Suppressor macrophage treated with lipopolysaccharide for 4 hours (primary cell): ENCODE measurements around the gene TENT4B.
A peak's percentile ranks its signal among the peaks of the same experiment; 100 is the strongest.

Experiments used
- DNase-seq: peaks from one replicate; pipeline ENCODE4 v3.0.0-alpha.2; 2020

The TENT4B gene

DNA sequence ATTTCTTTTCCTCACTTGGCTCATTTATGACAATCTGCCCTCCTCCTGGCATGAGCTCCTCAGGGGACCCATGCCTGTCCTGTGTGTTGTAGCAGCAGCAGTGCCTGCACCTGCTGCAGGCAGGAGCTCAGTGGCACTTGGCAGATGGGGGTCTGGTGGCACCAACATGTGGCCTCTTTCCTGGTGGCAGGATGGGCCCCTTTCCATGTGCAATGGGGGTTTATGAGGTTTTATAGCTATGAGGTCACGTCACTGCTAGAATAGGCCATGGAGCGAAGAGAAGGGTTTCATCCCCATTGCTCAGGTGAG, 120.2 kb downstream of the TENT4B start:
- no peak for DNase-seq

DNA sequence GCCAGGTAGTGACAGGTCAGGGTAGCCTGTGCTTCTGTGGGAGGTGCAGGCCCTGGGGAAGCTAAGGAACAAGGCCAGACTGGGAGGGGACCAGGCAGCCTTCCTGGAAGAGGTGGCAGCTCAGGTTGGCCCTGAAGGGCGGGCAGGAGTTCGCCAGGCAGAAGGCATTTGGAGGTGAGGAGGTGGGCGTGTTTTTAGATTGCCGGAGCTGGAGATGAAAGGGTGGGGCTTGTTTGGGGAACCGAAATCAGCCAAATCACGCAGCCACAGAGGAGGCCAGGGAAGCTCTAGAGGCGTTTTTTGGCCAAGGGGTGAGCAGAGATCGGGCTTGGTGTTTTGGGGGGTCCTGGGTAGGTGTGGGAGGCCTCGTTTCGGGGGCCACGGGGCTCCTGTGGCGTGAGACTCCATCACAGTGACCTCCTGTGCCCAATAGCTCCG, 120.8 kb downstream of the TENT4B start:
- DNase-seq, result peak; percentile 77

DNA sequence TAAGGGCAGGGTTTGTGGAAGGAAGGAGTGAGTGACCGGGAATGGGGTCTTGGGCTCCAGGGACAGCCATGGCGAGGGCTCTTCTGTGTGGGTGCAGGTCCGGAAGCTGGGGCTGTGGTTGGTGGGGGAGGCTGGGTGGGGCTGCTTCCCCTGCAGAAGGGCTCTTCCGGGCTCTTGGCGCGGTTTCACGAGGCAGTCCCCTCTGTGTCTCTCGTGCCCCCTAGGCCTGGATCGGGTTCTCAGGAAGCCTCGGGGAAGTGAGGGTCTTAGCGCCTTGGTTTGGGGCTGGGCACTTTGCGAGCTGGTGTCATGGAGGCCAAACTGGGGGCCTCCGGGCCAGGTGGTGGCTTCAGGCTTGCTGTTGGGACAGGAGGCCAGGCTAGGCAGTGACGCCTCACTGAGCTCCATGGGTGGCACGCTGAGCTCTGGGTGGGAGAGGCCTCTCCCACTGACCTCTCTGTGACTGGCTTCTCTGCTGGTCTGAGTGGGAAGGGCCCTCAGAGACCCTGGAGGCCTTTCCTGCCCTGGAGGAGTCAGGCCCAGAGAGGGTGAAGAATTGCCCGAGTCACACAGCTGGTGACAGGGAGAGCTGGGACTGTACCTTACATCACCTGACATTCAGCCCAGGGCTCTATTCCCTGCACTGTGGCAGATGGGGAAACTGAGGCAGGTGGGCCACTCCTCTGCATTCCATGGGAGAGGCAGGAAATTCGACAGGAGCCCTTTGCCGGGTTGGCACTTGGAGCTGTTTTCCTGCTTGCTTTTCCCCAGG, 121.4 kb downstream of the TENT4B start:
- DNase-seq, result peak; percentile 54

DNA sequence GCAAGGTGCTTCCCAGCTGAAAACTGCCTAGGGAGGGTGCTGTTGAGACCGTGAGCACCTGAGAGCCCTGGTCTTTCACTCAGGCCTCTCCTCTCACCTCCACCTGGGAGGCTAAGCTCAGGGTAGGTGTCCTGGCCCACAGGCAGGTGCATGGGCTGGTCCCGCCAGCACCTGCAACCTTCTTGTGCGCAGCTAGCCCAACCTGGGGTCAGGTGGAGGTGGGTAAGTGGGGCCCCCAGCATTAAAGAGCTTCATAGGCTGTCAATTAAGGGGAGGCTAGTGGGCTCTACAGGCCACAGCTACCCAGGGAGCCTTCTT, 122.0 kb downstream of the TENT4B start:
- DNase-seq, result no peak

DNA sequence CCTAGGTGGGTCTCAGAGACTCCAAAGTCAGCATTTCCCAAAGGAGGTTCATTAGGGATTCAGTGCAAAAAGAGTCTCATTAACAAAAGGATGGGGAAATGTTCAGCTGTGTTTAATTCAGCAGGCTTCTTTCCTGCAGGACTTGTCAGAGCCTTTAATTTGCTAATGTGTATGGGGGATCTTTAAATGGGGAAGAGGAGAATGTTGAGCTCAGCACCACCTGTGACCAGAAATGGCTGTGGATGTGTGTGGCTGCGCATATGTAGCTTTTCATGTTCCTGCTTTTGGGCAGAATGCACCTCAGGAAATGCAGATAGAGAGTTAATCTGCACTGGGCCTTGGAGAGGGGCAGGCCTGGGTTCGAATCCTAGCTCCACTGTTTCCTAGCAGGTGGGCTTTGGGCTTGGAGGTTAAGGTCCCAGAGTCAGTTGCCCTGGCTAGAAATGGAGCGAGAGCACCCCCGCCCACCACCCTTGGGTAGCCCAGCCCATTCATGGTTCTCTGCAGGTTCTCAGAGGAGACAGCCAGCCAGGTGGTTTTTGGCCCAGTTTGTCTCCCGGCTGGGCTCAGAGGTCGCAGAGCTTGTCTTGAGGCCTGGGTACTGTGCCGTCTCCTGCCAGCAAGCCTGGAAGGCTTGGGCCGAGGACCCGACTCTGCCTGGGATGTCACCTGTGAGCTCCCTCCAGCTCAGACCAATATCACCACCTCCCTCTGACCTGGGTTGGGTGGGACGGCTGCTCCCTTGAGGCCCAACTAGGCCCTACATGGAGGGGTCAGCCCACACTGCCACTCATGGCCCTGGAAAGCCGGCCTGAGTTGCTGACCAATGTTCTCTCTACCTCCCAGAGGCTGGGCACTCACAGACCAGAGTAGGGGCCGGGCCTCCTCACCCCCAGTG, 122.6 kb downstream of the TENT4B start:
- no peak for DNase-seq

DNA sequence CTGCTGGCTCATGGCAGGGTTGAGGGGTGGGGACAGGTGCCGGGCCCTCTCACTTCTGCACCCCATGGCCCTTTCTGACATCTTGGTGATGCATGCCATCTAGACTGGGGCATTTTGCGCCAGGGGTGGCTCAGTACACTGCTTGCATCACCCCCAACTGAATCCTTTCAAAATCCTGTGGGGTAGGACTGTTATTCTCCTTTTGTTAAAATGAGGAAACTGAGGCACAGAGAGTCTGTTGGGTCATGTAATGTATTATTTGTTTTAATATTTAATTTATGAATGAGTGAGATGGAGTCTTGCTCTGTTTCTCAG, 123.2 kb downstream of the TENT4B start:
- no peak for DNase-seq

DNA sequence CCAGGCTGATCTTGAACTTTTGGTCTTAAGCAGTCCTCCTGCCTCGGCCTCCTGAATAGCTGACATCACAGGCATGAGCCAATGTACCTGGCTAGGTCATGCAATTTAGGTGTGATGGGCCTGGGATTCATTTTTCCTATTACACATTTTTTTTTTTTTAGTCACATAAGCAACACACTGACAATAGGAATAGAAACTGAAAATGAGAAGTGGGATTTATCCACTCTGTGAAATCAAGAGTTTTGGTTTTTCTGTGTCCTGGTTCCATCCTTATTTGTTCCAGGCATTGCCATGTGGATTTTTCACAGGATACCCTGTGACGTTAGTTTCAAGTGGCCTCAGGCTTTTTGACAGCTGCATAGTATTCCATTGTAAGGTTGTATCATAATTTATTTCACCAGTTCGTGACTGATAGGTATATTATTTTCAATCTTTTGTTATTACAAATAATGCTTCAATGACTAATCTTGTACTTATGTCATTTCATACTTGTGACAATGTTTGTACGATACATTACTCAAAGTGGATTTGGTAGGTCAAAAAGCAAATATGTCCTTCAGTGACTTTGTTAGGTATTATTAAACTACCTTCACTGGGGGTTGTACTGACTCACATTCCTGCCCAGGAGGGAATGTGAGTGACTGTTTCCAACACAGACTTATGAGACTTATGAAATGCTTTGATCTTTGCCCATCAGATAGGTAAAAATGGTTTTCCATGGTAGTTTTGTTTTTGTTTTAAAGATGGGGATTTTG, 123.9 kb downstream of the TENT4B start:
- DNase-seq, result peak; percentile 88

DNA sequence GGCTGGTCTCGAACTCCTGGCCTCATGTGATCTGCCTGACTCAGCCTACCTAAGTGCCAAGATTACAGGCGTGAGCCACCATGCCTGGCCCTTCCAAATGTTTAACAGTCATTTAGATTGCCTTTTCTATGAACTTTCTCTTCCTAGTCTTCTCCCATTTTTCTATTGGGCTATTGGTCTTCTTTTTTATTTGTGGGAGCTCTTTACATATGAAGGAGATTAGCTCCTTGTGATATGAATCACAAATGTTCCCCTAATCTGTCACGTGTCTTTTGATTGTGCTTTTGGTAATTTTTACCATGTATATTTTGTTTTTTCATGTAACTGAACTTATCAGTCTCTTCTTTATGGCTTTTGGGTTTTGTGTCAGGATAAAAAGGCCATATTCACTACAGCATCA, 125.1 kb downstream of the TENT4B start:
- no peak for DNase-seq

DNA sequence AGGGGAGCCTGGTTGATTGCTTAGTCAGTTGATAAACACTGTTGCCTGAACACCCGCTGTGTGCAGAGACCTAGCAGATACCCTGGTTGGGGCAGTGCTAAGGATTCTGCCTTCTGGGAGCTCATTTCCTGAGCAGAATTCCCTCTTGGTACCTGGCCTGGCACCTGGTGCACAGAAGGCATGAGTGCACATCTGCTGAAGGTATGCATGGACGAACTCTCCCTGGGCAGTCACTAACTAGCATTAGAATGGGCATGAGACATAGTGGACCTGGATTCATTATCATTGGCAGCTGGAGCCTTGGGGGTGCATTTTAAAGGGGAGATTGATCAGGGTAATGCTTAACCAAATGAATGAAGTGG, 126.4 kb downstream of the TENT4B start:
- no peak for DNase-seq

DNA sequence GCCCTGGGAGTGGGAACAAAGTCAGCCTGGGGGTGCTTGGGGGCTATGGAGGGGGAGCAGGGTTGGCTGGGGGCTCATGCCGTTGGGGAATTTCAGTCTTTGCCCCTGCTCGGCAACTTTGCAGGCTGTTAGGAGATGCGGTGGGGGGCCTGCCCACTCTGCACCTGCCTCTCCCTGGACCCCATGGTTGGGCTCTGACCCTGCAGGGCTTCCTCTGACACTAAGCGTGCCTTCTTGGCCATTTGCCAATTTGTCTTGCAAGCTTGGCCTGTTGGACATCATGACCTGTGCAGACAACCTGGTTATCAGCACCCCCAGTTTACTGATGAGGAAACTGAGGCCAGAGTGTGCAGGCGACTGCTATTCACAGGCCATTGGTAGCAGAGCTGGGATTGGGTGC, 127.8 kb downstream of the TENT4B start:
- DNase-seq, result no peak
